Measurements from ENCODE around the gene TAP1. TPM values are rescaled to one million over a fixed set of nuclear protein-coding genes. Genes with fewer than 3 reads are reported as not detected.

Gene TAP1
- total RNA-seq, 1 experiment from 2014 or later, result 13.6 TPM

DNA sequence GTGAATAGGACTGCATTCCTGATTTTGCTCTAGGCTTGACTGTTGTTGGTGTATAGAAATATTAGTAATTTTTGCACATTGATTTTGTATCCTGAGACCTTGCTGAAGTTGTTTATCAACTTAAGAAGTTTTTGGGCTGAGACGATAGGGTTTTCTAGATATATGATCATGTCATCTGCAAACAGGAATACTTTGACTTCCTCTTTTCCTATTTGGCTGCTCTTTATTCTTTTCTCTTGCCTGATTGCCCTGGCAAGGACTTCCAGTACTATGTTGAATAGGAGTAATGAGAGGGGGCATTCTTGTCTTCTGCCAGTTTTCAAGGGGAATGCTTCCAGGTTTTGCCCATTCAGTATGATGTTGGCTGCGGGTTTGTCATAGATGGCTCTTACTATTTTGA lies 50.1 kb downstream of the TAP1 start (continued):
- TF ChIP-seq FOXK1 (CRISPR knock-in tag; IDR thresholded peaks at IDR 0.05), result no peak
- no peak for TF ChIP-seq ZNF416 (CRISPR knock-in tag; IDR thresholded peaks at IDR 0.05)
- no peak for TF ChIP-seq GABPB1 (CRISPR knock-in tag; IDR thresholded peaks at IDR 0.05)
- TF ChIP-seq, protein P1, sequence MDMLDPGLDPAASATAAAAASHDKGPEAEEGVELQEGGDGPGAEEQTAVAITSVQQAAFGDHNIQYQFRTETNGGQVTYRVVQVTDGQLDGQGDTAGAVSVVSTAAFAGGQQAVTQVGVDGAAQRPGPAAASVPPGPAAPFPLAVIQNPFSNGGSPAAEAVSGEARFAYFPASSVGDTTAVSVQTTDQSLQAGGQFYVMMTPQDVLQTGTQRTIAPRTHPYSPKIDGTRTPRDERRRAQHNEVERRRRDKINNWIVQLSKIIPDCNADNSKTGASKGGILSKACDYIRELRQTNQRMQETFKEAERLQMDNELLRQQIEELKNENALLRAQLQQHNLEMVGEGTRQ (CRISPR knock-in tag; IDR thresholded peaks at IDR 0.05), result no peak
- TF ChIP-seq, protein P2, sequence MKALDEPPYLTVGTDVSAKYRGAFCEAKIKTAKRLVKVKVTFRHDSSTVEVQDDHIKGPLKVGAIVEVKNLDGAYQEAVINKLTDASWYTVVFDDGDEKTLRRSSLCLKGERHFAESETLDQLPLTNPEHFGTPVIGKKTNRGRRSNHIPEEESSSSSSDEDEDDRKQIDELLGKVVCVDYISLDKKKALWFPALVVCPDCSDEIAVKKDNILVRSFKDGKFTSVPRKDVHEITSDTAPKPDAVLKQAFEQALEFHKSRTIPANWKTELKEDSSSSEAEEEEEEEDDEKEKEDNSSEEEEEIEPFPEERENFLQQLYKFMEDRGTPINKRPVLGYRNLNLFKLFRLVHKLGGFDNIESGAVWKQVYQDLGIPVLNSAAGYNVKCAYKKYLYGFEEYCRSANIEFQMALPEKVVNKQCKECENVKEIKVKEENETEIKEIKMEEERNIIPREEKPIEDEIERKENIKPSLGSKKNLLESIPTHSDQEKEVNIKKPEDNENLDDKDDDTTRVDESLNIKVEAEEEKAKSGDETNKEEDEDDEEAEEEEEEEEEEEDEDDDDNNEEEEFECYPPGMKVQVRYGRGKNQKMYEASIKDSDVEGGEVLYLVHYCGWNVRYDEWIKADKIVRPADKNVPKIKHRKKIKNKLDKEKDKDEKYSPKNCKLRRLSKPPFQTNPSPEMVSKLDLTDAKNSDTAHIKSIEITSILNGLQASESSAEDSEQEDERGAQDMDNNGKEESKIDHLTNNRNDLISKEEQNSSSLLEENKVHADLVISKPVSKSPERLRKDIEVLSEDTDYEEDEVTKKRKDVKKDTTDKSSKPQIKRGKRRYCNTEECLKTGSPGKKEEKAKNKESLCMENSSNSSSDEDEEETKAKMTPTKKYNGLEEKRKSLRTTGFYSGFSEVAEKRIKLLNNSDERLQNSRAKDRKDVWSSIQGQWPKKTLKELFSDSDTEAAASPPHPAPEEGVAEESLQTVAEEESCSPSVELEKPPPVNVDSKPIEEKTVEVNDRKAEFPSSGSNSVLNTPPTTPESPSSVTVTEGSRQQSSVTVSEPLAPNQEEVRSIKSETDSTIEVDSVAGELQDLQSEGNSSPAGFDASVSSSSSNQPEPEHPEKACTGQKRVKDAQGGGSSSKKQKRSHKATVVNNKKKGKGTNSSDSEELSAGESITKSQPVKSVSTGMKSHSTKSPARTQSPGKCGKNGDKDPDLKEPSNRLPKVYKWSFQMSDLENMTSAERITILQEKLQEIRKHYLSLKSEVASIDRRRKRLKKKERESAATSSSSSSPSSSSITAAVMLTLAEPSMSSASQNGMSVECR (CRISPR knock-in tag; IDR thresholded peaks at IDR 0.05; ENCODE audit: borderline replicate concordance), result no peak
- TF ChIP-seq, protein P3, sequence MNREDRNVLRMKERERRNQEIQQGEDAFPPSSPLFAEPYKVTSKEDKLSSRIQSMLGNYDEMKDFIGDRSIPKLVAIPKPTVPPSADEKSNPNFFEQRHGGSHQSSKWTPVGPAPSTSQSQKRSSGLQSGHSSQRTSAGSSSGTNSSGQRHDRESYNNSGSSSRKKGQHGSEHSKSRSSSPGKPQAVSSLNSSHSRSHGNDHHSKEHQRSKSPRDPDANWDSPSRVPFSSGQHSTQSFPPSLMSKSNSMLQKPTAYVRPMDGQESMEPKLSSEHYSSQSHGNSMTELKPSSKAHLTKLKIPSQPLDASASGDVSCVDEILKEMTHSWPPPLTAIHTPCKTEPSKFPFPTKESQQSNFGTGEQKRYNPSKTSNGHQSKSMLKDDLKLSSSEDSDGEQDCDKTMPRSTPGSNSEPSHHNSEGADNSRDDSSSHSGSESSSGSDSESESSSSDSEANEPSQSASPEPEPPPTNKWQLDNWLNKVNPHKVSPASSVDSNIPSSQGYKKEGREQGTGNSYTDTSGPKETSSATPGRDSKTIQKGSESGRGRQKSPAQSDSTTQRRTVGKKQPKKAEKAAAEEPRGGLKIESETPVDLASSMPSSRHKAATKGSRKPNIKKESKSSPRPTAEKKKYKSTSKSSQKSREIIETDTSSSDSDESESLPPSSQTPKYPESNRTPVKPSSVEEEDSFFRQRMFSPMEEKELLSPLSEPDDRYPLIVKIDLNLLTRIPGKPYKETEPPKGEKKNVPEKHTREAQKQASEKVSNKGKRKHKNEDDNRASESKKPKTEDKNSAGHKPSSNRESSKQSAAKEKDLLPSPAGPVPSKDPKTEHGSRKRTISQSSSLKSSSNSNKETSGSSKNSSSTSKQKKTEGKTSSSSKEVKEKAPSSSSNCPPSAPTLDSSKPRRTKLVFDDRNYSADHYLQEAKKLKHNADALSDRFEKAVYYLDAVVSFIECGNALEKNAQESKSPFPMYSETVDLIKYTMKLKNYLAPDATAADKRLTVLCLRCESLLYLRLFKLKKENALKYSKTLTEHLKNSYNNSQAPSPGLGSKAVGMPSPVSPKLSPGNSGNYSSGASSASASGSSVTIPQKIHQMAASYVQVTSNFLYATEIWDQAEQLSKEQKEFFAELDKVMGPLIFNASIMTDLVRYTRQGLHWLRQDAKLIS (CRISPR knock-in tag; IDR thresholded peaks at IDR 0.05; ENCODE audit: borderline replicate concordance), result no peak
- TF ChIP-seq MYBL2 (CRISPR knock-in tag; IDR thresholded peaks at IDR 0.05), result no peak
- TF ChIP-seq, protein P4, sequence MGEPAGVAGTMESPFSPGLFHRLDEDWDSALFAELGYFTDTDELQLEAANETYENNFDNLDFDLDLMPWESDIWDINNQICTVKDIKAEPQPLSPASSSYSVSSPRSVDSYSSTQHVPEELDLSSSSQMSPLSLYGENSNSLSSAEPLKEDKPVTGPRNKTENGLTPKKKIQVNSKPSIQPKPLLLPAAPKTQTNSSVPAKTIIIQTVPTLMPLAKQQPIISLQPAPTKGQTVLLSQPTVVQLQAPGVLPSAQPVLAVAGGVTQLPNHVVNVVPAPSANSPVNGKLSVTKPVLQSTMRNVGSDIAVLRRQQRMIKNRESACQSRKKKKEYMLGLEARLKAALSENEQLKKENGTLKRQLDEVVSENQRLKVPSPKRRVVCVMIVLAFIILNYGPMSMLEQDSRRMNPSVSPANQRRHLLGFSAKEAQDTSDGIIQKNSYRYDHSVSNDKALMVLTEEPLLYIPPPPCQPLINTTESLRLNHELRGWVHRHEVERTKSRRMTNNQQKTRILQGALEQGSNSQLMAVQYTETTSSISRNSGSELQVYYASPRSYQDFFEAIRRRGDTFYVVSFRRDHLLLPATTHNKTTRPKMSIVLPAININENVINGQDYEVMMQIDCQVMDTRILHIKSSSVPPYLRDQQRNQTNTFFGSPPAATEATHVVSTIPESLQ (CRISPR knock-in tag; IDR thresholded peaks at IDR 0.05), result no peak
- TF ChIP-seq OVOL2 (CRISPR knock-in tag; IDR thresholded peaks at IDR 0.05; ENCODE audit: borderline replicate concordance), result no peak
- TF ChIP-seq NR3C1 (CRISPR knock-in tag; conservative IDR thresholded peaks at IDR 0.05; ENCODE audit: low read depth), result no peak
- TF ChIP-seq, protein P5, sequence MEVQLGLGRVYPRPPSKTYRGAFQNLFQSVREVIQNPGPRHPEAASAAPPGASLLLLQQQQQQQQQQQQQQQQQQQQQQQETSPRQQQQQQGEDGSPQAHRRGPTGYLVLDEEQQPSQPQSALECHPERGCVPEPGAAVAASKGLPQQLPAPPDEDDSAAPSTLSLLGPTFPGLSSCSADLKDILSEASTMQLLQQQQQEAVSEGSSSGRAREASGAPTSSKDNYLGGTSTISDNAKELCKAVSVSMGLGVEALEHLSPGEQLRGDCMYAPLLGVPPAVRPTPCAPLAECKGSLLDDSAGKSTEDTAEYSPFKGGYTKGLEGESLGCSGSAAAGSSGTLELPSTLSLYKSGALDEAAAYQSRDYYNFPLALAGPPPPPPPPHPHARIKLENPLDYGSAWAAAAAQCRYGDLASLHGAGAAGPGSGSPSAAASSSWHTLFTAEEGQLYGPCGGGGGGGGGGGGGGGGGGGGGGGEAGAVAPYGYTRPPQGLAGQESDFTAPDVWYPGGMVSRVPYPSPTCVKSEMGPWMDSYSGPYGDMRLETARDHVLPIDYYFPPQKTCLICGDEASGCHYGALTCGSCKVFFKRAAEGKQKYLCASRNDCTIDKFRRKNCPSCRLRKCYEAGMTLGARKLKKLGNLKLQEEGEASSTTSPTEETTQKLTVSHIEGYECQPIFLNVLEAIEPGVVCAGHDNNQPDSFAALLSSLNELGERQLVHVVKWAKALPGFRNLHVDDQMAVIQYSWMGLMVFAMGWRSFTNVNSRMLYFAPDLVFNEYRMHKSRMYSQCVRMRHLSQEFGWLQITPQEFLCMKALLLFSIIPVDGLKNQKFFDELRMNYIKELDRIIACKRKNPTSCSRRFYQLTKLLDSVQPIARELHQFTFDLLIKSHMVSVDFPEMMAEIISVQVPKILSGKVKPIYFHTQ (CRISPR knock-in tag; IDR thresholded peaks at IDR 0.05), result no peak

DNA sequence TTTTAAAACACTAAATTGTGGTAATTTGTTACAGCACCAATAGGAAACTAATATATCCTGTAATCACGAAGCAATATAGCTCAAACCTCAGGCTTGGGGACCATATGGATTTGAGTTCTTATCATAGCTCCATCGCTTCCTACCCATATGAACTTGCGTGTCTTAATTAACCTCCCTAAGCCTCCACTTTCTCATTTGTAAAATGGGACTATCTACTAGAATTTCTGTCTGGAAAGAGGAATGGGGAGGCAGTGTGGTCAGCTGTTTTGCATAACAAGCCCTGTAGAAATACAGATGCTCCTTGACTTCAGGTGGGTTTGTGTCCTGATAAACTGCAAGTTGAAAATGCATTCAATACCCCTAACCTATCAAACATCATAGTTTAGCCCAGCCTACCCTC lies 53.8 kb downstream of the TAP1 start:
- peaks cover 64% of the 10 kb centered on the region for H3K27me3 Mint-ChIP-seq (ENCODE audit: low read depth)
- peaks cover 3% of the 10 kb centered on the region; the same call in 1 of the 2 replicates for H3K4me1 Mint-ChIP-seq
- H3K9me3 Mint-ChIP-seq, result peaks cover 11% of the 10 kb centered on the region
- H3K4me3 Mint-ChIP-seq, result no peak overlapping the region
- no peak for ATAC-seq
- DNase-seq (ENCODE audit: low spot score), result no peak
- peaks cover 6% of the 10 kb centered on the region for H3K36me3 Mint-ChIP-seq
- no peak for TF ChIP-seq IRF2 (CRISPR knock-in tag; IDR thresholded peaks at IDR 0.05; ENCODE audit: borderline replicate concordance, low read depth)
- TF ChIP-seq FOXK1 (CRISPR knock-in tag; IDR thresholded peaks at IDR 0.05), result no peak
- TF ChIP-seq, protein P1 (CRISPR knock-in tag; IDR thresholded peaks at IDR 0.05), result no peak
- TF ChIP-seq TP53 (CRISPR knock-in tag; IDR thresholded peaks at IDR 0.05), result no peak
- TF ChIP-seq, protein P6, sequence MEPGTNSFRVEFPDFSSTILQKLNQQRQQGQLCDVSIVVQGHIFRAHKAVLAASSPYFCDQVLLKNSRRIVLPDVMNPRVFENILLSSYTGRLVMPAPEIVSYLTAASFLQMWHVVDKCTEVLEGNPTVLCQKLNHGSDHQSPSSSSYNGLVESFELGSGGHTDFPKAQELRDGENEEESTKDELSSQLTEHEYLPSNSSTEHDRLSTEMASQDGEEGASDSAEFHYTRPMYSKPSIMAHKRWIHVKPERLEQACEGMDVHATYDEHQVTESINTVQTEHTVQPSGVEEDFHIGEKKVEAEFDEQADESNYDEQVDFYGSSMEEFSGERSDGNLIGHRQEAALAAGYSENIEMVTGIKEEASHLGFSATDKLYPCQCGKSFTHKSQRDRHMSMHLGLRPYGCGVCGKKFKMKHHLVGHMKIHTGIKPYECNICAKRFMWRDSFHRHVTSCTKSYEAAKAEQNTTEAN (CRISPR knock-in tag; IDR thresholded peaks at IDR 0.05), result no peak
- TF ChIP-seq, protein P7, sequence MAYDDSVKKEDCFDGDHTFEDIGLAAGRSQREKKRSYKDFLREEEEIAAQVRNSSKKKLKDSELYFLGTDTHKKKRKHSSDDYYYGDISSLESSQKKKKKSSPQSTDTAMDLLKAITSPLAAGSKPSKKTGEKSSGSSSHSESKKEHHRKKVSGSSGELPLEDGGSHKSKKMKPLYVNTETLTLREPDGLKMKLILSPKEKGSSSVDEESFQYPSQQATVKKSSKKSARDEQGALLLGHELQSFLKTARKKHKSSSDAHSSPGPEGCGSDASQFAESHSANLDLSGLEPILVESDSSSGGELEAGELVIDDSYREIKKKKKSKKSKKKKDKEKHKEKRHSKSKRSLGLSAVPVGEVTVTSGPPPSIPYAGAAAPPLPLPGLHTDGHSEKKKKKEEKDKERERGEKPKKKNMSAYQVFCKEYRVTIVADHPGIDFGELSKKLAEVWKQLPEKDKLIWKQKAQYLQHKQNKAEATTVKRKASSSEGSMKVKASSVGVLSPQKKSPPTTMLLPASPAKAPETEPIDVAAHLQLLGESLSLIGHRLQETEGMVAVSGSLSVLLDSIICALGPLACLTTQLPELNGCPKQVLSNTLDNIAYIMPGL (CRISPR knock-in tag; IDR thresholded peaks at IDR 0.05), result no peak
- ChIA-PET CTCF (interaction anchor here (0.6 to 1.9 kb wide), 5 partner anchors 39 to 155 kb away, joined by 3 to 8 read pairs (median 3); partner anchors contain the start of gene TAP2), POLR2A (no interaction called here)
- H3K27ac Mint-ChIP-seq, result no peak overlapping the region
